IMR-90 (cell line): ENCODE measurements around the gene IL31RA. TPM values are rescaled to one million over a fixed set of nuclear protein-coding genes. Genes with fewer than 3 reads are reported as not detected.
A peak's percentile ranks its signal among the peaks of the same experiment; 100 is the strongest.

Source experiments
- ATAC-seq: fragments of 200-7000 bp; cut with Tn5 transposase; 2 replicates; pipeline ENCODE4 v1.9.1; 2020; ENCODE audit warnings: low read depth, mild to moderate bottlenecking, moderate library complexity
- BruUV-seq: library from RNA; stranded (reverse); fragments of 400-500 nt; replicated peaks from 2 replicates; lab custom pipeline; 2021; lab: Mats Ljungman, UMichigan
- CTCF ChIA-PET: fragments of 300-600 bp; formaldehyde crosslinking; extraction: SDS; loops from one replicate; lab custom pipeline; 2021; ENCODE audit warnings: antibody characterized with exemption; lab: Yijun Ruan, JAX
- POLR2A ChIA-PET: fragments of 300-600 bp; sonication (Branson Sonifier 250); formaldehyde crosslinking; loops from one replicate; lab custom pipeline; 2022; ENCODE audit warnings: antibody characterized with exemption; ENCODE audit not compliant: unreplicated experiment; lab: Charles Lee
- DNase-seq: peaks from one replicate; pipeline ENCODE4 v3.0.0; 2013
- H2AFZ ChIP-seq: replicated peaks from 2 replicates; pipeline ENCODE3; 2013; ENCODE audit warnings: low read length, mild to moderate bottlenecking; ENCODE audit not compliant: poor library complexity
- H2AK5ac ChIP-seq: 2 replicates; pipeline ENCODE4 v1.6.1; 2013; ENCODE audit warnings: low read depth, low read length, inconsistent platforms
- H2AK9ac ChIP-seq: replicated peaks from 2 replicates; pipeline ENCODE3; 2013; ENCODE audit warnings: mild to moderate bottlenecking, low read depth, low read length, moderate library complexity; ENCODE audit not compliant: poor library complexity
- H2BK120ac ChIP-seq: 2 replicates; pipeline ENCODE4 v1.6.1; 2013; ENCODE audit warnings: low read depth, low read length, inconsistent platforms
- H2BK15ac ChIP-seq: 3 replicates; pipeline ENCODE4 v1.6.1; 2013; ENCODE audit warnings: low read depth, low read length, inconsistent platforms
- H2BK20ac ChIP-seq: 2 replicates; pipeline ENCODE4 v1.6.1; 2013; ENCODE audit warnings: low read depth, mild to moderate bottlenecking, inconsistent platforms, low read length, moderate library complexity
- H2BK5ac ChIP-seq: 2 replicates; pipeline ENCODE4 v1.6.1; 2013; ENCODE audit warnings: mild to moderate bottlenecking, low read depth, low read length, inconsistent platforms; ENCODE audit not compliant: poor library complexity, severe bottlenecking
- H3K14ac ChIP-seq: replicated peaks from 2 replicates; pipeline ENCODE4 v1.6.1; 2013; ENCODE audit warnings: low read depth, low read length, inconsistent platforms
- H3K18ac ChIP-seq: 2 replicates; pipeline ENCODE4 v1.6.1; 2013; ENCODE audit warnings: low read depth, low read length, control low read depth
- H3K23ac ChIP-seq: 2 replicates; pipeline ENCODE4 v1.6.1; 2013; ENCODE audit warnings: low read depth, low read length, inconsistent platforms
- H3K27ac ChIP-seq: 2 replicates; pipeline ENCODE4 v1.5.1; 2013; ENCODE audit warnings: mild to moderate bottlenecking, control low read depth, low read length; ENCODE audit not compliant: insufficient read depth
- H3K27me3 ChIP-seq: 2 replicates; pipeline ENCODE4 v1.6.1; 2013; ENCODE audit warnings: low read length; ENCODE audit not compliant: control insufficient read depth, insufficient read depth
- H3K36me3 ChIP-seq: 2 replicates; pipeline ENCODE4 v1.6.1; 2013; ENCODE audit warnings: low read length, mixed read lengths; ENCODE audit not compliant: control insufficient read depth, insufficient read depth
- H3K4ac ChIP-seq: 2 replicates; pipeline ENCODE4 v1.6.1; 2013; ENCODE audit warnings: low read depth, low read length, inconsistent platforms
- H3K4me1 ChIP-seq: 2 replicates; pipeline ENCODE4 v1.6.1; 2013; ENCODE audit warnings: low read length, mixed read lengths; ENCODE audit not compliant: control insufficient read depth, insufficient read depth
- H3K4me2 ChIP-seq: 2 replicates; pipeline ENCODE4 v1.6.1; 2013; ENCODE audit warnings: low read depth, mild to moderate bottlenecking, control low read depth, low read length, moderate library complexity
- H3K4me3 ChIP-seq: 2 replicates; pipeline ENCODE4 v1.5.1; 2013; ENCODE audit warnings: low read depth, mild to moderate bottlenecking, control low read depth, low read length, moderate library complexity; ENCODE audit not compliant: insufficient read depth
- H3K56ac ChIP-seq: 2 replicates; pipeline ENCODE4 v1.6.1; 2013; ENCODE audit warnings: low read length, inconsistent platforms; ENCODE audit not compliant: insufficient read depth; ENCODE audit errors: extremely low read depth
- H3K79me1 ChIP-seq, 2 experiments: 2 replicates each; pipeline ENCODE4 v1.6.1; 2013; ENCODE audit warnings: low read length in 2 of 2, inconsistent platforms in 1 of 2, low read depth in 1 of 2
- H3K9ac ChIP-seq: 2 replicates; pipeline ENCODE4 v1.6.1; 2013; ENCODE audit warnings: low read depth, low read length, control low read depth
- H3K9me1 ChIP-seq: 2 replicates; pipeline ENCODE4 v1.6.1; 2013; ENCODE audit warnings: low read length, inconsistent platforms; ENCODE audit not compliant: insufficient read depth
- H3K9me3 ChIP-seq: 2 replicates; pipeline ENCODE4 v1.6.1; 2013; ENCODE audit warnings: low read length; ENCODE audit not compliant: control insufficient read depth, insufficient read depth
- H4K20me1 ChIP-seq: 2 replicates; pipeline ENCODE4 v1.6.1; 2013; ENCODE audit warnings: low read length, inconsistent platforms; ENCODE audit not compliant: insufficient read depth
- H4K5ac ChIP-seq: 2 replicates; pipeline ENCODE4 v1.6.1; 2013; ENCODE audit warnings: mild to moderate bottlenecking, low read depth, low read length, control low read depth
- H4K8ac ChIP-seq, 2 experiments: 2 replicates each; pipeline ENCODE4 v1.6.1; 2013; ENCODE audit warnings: low read depth in 2 of 2, low read length in 2 of 2, control low read depth in 1 of 2, inconsistent platforms in 1 of 2
- H4K91ac ChIP-seq: 2 replicates; pipeline ENCODE4 v1.6.1; 2013; ENCODE audit warnings: low read depth, low read length, inconsistent platforms; ENCODE audit not compliant: insufficient read depth
- CEBPB ChIP-seq: IDR thresholded peaks from 2 replicates; pipeline ENCODE4 v1.6.1; 2012; ENCODE audit warnings: low read depth, low read length, improper control_type of control experiment
- POLR2A ChIP-seq: IDR thresholded peaks from 2 replicates; pipeline ENCODE4 v1.6.1; 2012; ENCODE audit warnings: mild to moderate bottlenecking, low read depth, low read length
- RAD21 ChIP-seq: IDR thresholded peaks from 2 replicates; pipeline ENCODE4 v1.6.1; 2012; ENCODE audit warnings: low read length, improper control_type of control experiment
- WGBS, 2 experiments: methylation state at CpG; one replicate each; pipeline versions ENCODE4 v1.1.5 to v1.1.7; 2013; ENCODE audit warnings: missing lambda C conversion rate in 2 of 2; ENCODE audit not compliant: insufficient read length in 1 of 2; ENCODE audit errors: extremely low coverage in 2 of 2; 5-methylcytosine and 5-hydroxymethylcytosine counted together
- dilution Hi-C: fragments of 300-500 bp; cut with HindIII; formaldehyde crosslinking; loops from one replicate; pipeline ENCODE4 v1.14.3; 2018; ENCODE audit warnings: low sequenced_read_pairs; ENCODE audit not compliant: unreplicated experiment
- in situ Hi-C: fragments of 300-500 bp; cut with MboI; formaldehyde crosslinking; loops from 3 replicates; pipeline ENCODE4 v1.14.3; 2019; ENCODE audit warnings: low sequenced_read_pairs, inconsistent platforms, mixed read lengths
- intact Hi-C: fragments of 100-400 bp; cut with micrococcal nuclease; formaldehyde crosslinking; loops from 2 replicates; pipeline ENCODE4 v1.10.0; 2022
- polyA plus RNA-seq, 3 experiments: library from polyadenylated mRNA; depleted of rRNA; stranded (reverse); fragments of >200 nt; gene quantifications; 2 replicates each; pipeline ENCODE4 v1.2.3, GENCODE V29; 2012; ENCODE audit warnings: low replicate concordance in 1 of 3
- total RNA-seq: library from RNA; depleted of rRNA; stranded (reverse); fragments of >200 nt; gene quantifications from 2 replicates; pipeline ENCODE4 v1.2.3, GENCODE V29; 2012

The IL31RA gene
- total and polyA plus RNA-seq, 2 of the 4 experiments (the other 2 are of a cell fraction): 0.39 to 0.90 TPM

GRCh38 chr5:55896663-55897062, 45.5 kb downstream of the IL31RA start:
- in situ Hi-C loops (no loop called here), intact Hi-C loops (no loop called here), dilution Hi-C loops (no loop called here)
- ChIA-PET POLR2A (no interaction called here), CTCF (no interaction called here)
- H2AK5ac ChIP-seq: no peak overlapping the region
- no peak overlapping the region for H3K27ac ChIP-seq
- no peak overlapping the region for H3K4ac ChIP-seq
- no peak overlapping the region for H2BK15ac ChIP-seq
- BruUV-seq: no TSS peak
- H3K79me1 ChIP-seq: no peaks in the 10 kb centered on the region
- no peak overlapping the region for H3K23ac ChIP-seq
- no peak overlapping the region for H4K5ac ChIP-seq
- no peak overlapping the region for H3K56ac ChIP-seq
- no peak for DNase-seq
- H3K36me3 ChIP-seq: no peaks in the 10 kb centered on the region
- no peak overlapping the region for H2AFZ ChIP-seq
- no peak overlapping the region for H2BK120ac ChIP-seq
- no peak overlapping the region for H3K14ac ChIP-seq
- no peak overlapping the region for H4K91ac ChIP-seq
- H3K9ac ChIP-seq: no peak overlapping the region
- TF ChIP-seq POLR2A: no peak
- no peak for TF ChIP-seq RAD21
- TF ChIP-seq CEBPB: peak; percentile 11; the same call in 1 of the 2 replicates
- H3K4me1 ChIP-seq: peaks cover 6% of the 10 kb centered on the region
- no peak overlapping the region for H2BK20ac ChIP-seq
- no peak overlapping the region for H2AK9ac ChIP-seq
- H3K27me3 ChIP-seq: no peaks in the 10 kb centered on the region
- H3K18ac ChIP-seq: no peak overlapping the region
- no peaks in the 10 kb centered on the region for H3K9me3 ChIP-seq
- no peak overlapping the region for H3K4me3 ChIP-seq
- H4K8ac ChIP-seq: no peak overlapping the region
- H3K4me2 ChIP-seq: no peak overlapping the region
- no CpG with 5 or more reads among the region's 2 CpGs for WGBS, 2 experiments
- no peaks in the 10 kb centered on the region for H4K20me1 ChIP-seq
- H3K9me1 ChIP-seq: peaks cover 8% of the 10 kb centered on the region; the same call in 1 of the 2 replicates
- no peak for ATAC-seq
- no peak overlapping the region for H2BK5ac ChIP-seq
